Chondrocyte (in vitro differentiated cells): ENCODE data around the gene LMTK2. TPM values are rescaled to one million over a fixed set of nuclear protein-coding genes. Genes with fewer than 3 reads are reported as not detected.

Experiments used
- DNase-seq: peaks from one replicate; pipeline ENCODE4 v3.0.0; 2021; ENCODE audit warnings: mixed read lengths, low spot score
- H3K27ac Mint-ChIP-seq: one replicate; pipeline ENCODE4 v1.8.0; 2021; ENCODE audit warnings: mild to moderate bottlenecking, moderate library complexity, mixed read lengths; ENCODE audit not compliant: unreplicated experiment
- H3K27me3 Mint-ChIP-seq: 2 replicates; pipeline ENCODE4 v1.8.0; 2021; ENCODE audit warnings: low read depth, mixed read lengths
- H3K36me3 Mint-ChIP-seq: 2 replicates; pipeline ENCODE4 v1.8.0; 2021; ENCODE audit warnings: low read depth, mixed read lengths
- H3K4me1 Mint-ChIP-seq: 2 replicates; pipeline ENCODE4 v1.8.0; 2021; ENCODE audit warnings: low read depth, mild to moderate bottlenecking, mixed read lengths
- H3K4me3 Mint-ChIP-seq: one replicate; pipeline ENCODE4 v1.8.0; 2021; ENCODE audit warnings: mild to moderate bottlenecking, moderate library complexity, mixed read lengths; ENCODE audit not compliant: unreplicated experiment
- H3K9me3 Mint-ChIP-seq: 2 replicates; pipeline ENCODE4 v1.8.0; 2021; ENCODE audit warnings: low read depth, mixed read lengths
- CTCF ChIP-seq: fragments of 200-600 bp; sonication (generic); IDR thresholded peaks from 2 replicates; pipeline ENCODE4 v1.5.0; 2021; ENCODE audit warnings: antibody characterized with exemption, mild to moderate bottlenecking, moderate library complexity
- total RNA-seq: library from RNA; stranded (reverse); gene quantifications from 3 replicates; pipeline ENCODE4 v1.2.1, GENCODE V29; 2021

Gene LMTK2
- total RNA-seq, 1 donor from 2014 or later = 15.0 TPM

GRCh38 chr7:98192781-98193457 lies 86.3 kb downstream of the LMTK2 start:
- H3K27ac Mint-ChIP-seq = no peak overlapping the region
- H3K9me3 Mint-ChIP-seq = no peaks in the 10 kb centered on the region
- H3K4me3 Mint-ChIP-seq = no peak overlapping the region
- H3K27me3 Mint-ChIP-seq = no peaks in the 10 kb centered on the region
- no peak for TF ChIP-seq CTCF
- H3K4me1 Mint-ChIP-seq = peaks cover 20% of the 10 kb centered on the region
- DNase-seq = no peak
- H3K36me3 Mint-ChIP-seq = peaks cover 29% of the 10 kb centered on the region

GRCh38 chr7:98193474-98194180 lies 87.0 kb downstream of the LMTK2 start:
- peak overlapping the region; percentile 22 for H3K27ac Mint-ChIP-seq
- H3K4me3 Mint-ChIP-seq = no peak overlapping the region
- TF ChIP-seq CTCF = no peak
- H3K4me1 Mint-ChIP-seq = peaks cover 20% of the 10 kb centered on the region
- DNase-seq = no peak
- H3K9me3 Mint-ChIP-seq = no peaks in the 10 kb centered on the region
- peaks cover 29% of the 10 kb centered on the region for H3K36me3 Mint-ChIP-seq
- no peaks in the 10 kb centered on the region for H3K27me3 Mint-ChIP-seq

- no peak for TF ChIP-seq CTCF
- no peaks in the 10 kb centered on the region for H3K27me3 Mint-ChIP-seq
- H3K9me3 Mint-ChIP-seq = peaks cover 4% of the 10 kb centered on the region
- peak overlapping the region; percentile 22 for H3K27ac Mint-ChIP-seq
- peaks cover 23% of the 10 kb centered on the region for H3K4me1 Mint-ChIP-seq
- no peak overlapping the region for H3K4me3 Mint-ChIP-seq
- H3K36me3 Mint-ChIP-seq = peaks cover 26% of the 10 kb centered on the region
- DNase-seq = no peak
Measured at GRCh38 chr7:98194186-98194585, 87.5 kb downstream of the LMTK2 start.

GRCh38 chr7:98194672-98195457 lies 88.2 kb downstream of the LMTK2 start:
- no peak for DNase-seq
- Mint-ChIP-seq H3K4me3 (no peak overlapping the region), H3K27me3 (no peaks in the 10 kb centered on the region), H3K4me1 (peaks cover 26% of the 10 kb centered on the region), H3K27ac (peak overlapping the region; percentile 14), H3K36me3 (peaks cover 22% of the 10 kb centered on the region), H3K9me3 (peaks cover 5% of the 10 kb centered on the region)
- TF ChIP-seq CTCF = no peak
